Esophagus muscularis mucosa (tissue), 4 donors: ENCODE data around the gene KCNQ1. TPM values are rescaled to one million over a fixed set of nuclear protein-coding genes. Genes with fewer than 3 reads are reported as not detected.

Source experiments
- DNase-seq: peaks from one replicate; pipeline ENCODE4 v3.0.0-alpha.2; 2017; ENCODE audit errors: extremely low spot score
- H3K27ac ChIP-seq, 4 donors: fragments of 200-600 bp; sonication (generic); replicated peaks in 1 of 4; 1 replicate in 3 of 4; 2 replicates in 1 of 4; pipeline ENCODE4 v1.5.1; 2016 to 2019; ENCODE audit warnings: mild to moderate bottlenecking in 1 of 4
- H3K27me3 ChIP-seq, 4 donors: fragments of 200-600 bp; sonication (generic); one replicate each; pipeline versions ENCODE4 v1.5.1 to v1.6.0; 2016 to 2019
- H3K36me3 ChIP-seq, 4 donors: fragments of 200-600 bp; sonication (generic); one replicate each; pipeline ENCODE4 v1.5.1; 2016 to 2019
- H3K4me1 ChIP-seq, 4 donors: fragments of 200-600 bp; sonication (generic); one replicate each; pipeline ENCODE4 v1.5.1; 2016 to 2019
- H3K4me3 ChIP-seq, 4 donors: fragments of 200-600 bp; sonication (generic); 1 replicate in 2 of 4; 2 replicates in 2 of 4; pipeline ENCODE4 v1.5.1; 2016 to 2019; ENCODE audit warnings: mild to moderate bottlenecking in 4 of 4, moderate library complexity in 1 of 4
- H3K9me3 ChIP-seq, 4 donors: fragments of 200-600 bp; sonication (generic); 1 replicate in 3 of 4; 2 replicates in 1 of 4; pipeline ENCODE4 v1.5.1; 2016 to 2019
- CTCF ChIP-seq, 3 experiments: fragments of 200-600 bp in 2 of 3; fragments of 450-650 bp in 1 of 3; sonication (generic) in 2 of 3; IDR thresholded peaks; one replicate each; pipeline ENCODE4 v1.5.1; 2017 to 2019; ENCODE audit warnings: antibody characterized with exemption in 3 of 3, mild to moderate bottlenecking in 2 of 3, moderate library complexity in 1 of 3
- EP300 ChIP-seq: sonication (generic); formaldehyde crosslinking; IDR thresholded peaks from one replicate; pipeline ENCODE4 v1.6.1; 2017; ENCODE audit warnings: antibody characterized with exemption
- POLR2A ChIP-seq: fragments of 450-650 bp; IDR thresholded peaks from one replicate; pipeline ENCODE4 v1.6.1; 2017; ENCODE audit warnings: antibody characterized with exemption, moderate library complexity, mild to moderate bottlenecking, low read depth
- POLR2AphosphoS5 ChIP-seq, 2 donors: sonication (generic); formaldehyde crosslinking; IDR thresholded peaks; one replicate each; pipeline ENCODE4 v1.6.1; 2017; ENCODE audit warnings: antibody characterized with exemption in 2 of 2
- WGBS: methylation state at CpG from one replicate; pipeline ENCODE4 v1.1.5; 2018; 5-methylcytosine and 5-hydroxymethylcytosine counted together
- intact Hi-C: fragments of 100-400 bp; cut with DNase I; formaldehyde crosslinking; loops from one replicate; pipeline ENCODE4 v1.15.1; 2023
- total RNA-seq, 4 donors: library from RNA; depleted of rRNA; stranded (reverse); fragments of >200 nt; gene quantifications; one replicate each; pipeline versions ENCODE4 v1.1.0 to v1.2.1, GENCODE V29; 2016

The KCNQ1 gene, protein sequence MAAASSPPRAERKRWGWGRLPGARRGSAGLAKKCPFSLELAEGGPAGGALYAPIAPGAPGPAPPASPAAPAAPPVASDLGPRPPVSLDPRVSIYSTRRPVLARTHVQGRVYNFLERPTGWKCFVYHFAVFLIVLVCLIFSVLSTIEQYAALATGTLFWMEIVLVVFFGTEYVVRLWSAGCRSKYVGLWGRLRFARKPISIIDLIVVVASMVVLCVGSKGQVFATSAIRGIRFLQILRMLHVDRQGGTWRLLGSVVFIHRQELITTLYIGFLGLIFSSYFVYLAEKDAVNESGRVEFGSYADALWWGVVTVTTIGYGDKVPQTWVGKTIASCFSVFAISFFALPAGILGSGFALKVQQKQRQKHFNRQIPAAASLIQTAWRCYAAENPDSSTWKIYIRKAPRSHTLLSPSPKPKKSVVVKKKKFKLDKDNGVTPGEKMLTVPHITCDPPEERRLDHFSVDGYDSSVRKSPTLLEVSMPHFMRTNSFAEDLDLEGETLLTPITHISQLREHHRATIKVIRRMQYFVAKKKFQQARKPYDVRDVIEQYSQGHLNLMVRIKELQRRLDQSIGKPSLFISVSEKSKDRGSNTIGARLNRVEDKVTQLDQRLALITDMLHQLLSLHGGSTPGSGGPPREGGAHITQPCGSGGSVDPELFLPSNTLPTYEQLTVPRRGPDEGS
- total RNA-seq: 1 to 10 TPM; 2.1 to 5.9 (median 4.3) TPM

- H3K27me3 ChIP-seq: peaks cover 0 to 93% (median 24%) of the 10 kb centered on the region in 4 donors
Observed at GRCh38 chr11:2444821-2445745, at the start of gene KCNQ1. Gene KCNQ1, plus strand, starts transcription at chr11:2445008. Its CDS starts 91 bp downstream, at chr11:2445099.

GRCh38 chr11:2395211-2395730 lies 49.5 kb upstream of the KCNQ1 start:
- no peaks in the 10 kb centered on the region for H3K27me3 ChIP-seq
- peaks cover 31 to 74% (median 61%) of the 10 kb centered on the region in 4 donors for H3K4me1 ChIP-seq
- no peaks in the 10 kb centered on the region for H3K9me3 ChIP-seq
- no peak for DNase-seq
- peaks cover 31 to 89% (median 82%) of the 10 kb centered on the region in 4 donors for H3K36me3 ChIP-seq
- intact Hi-C loops: no loop called here
- TF ChIP-seq POLR2AphosphoS5 (IDR thresholded peaks at IDR 0.05) (no peak), POLR2A (no peak), CTCF (IDR thresholded peaks at IDR 0.05) (no peak), EP300 (no peak)
- H3K4me3 ChIP-seq: no peak overlapping the region
- WGBS: 84% methylated on average over 11 of the region's 26 CpGs
- peak overlapping the region; percentile 98 to 100 (median 100) for H3K27ac ChIP-seq

More at GRCh38 chr11:2444821-2445745, at the start of gene KCNQ1:
- DNase-seq: no peak
- Histone ChIP-seq H3K27ac (no peak within 1 kb of the TSS), H3K4me3 (peak within 1 kb of the TSS; percentile 39 to 60 (median 43)), H3K36me3 (no peaks in the 10 kb centered on the region), H3K4me1 (peaks cover 25 to 32% (median 30%) of the 10 kb centered on the region in 4 donors), H3K9me3 (peaks cover 0 to 9% (median 0%) of the 10 kb centered on the region in 4 donors)
- no peak for TF ChIP-seq POLR2AphosphoS5 (IDR thresholded peaks at IDR 0.05)
- TF ChIP-seq EP300: no peak
- TF ChIP-seq POLR2A: no peak
- TF ChIP-seq CTCF (IDR thresholded peaks at IDR 0.05): no peak
- intact Hi-C loops: no loop called here
- 16% methylated on average over 16 of the region's 116 CpGs for WGBS

DNA sequence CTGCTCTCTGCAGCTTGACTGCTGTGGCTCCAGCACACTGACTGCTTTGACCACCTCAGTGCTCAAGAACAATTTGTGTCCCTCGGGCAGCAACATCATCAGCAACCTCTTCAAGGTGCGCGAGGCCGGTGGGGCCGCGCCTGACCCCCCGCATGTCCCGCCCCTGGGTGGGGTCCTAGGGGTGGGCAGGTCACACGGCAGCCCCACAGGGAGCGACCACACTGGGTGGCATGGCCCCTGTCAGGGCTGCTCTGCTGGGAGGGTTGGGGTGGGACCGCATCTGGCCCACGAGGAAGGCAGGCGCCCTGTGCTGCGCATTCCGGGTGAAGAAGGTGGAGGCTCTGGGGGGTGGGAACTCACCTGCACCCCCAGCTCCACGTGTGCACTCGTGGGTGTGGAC lies 49.0 kb upstream of the KCNQ1 start:
- DNase-seq: no peak
- H3K4me1 ChIP-seq: peaks cover 25 to 68% (median 55%) of the 10 kb centered on the region in 4 donors
- no peaks in the 10 kb centered on the region for H3K9me3 ChIP-seq
- H3K27me3 ChIP-seq: no peaks in the 10 kb centered on the region
- no peak for TF ChIP-seq CTCF (IDR thresholded peaks at IDR 0.05)
- no peak for TF ChIP-seq POLR2A
- TF ChIP-seq EP300: no peak
- TF ChIP-seq POLR2AphosphoS5 (IDR thresholded peaks at IDR 0.05): no peak
- intact Hi-C loops: no loop called here
- WGBS: 74% methylated on average over 4 of the region's 17 CpGs
- H3K36me3 ChIP-seq: peaks cover 31 to 83% (median 79%) of the 10 kb centered on the region in 4 donors
- H3K27ac ChIP-seq: peak overlapping the region in 2 of 4 donors; percentile 15 to 100
- H3K4me3 ChIP-seq: no peak overlapping the region

DNA sequence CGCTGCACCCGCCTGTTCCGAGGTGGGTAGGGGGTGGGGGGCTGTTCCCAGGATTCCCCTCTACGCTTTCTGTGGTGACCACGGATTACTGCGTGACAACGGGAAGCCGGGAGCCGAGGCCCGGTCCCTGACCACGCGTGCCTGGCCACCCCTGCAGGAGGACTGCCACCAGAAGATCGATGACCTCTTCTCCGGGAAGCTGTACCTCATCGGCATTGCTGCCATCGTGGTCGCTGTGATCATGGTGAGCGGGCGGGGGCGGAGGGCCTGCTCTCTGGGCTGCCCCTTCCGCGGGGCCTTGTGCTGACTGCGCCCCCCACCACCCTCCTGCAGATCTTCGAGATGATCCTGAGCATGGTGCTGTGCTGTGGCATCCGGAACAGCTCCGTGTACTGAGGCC lies 48.3 kb upstream of the KCNQ1 start:
- whole genome bisulfite sequencing: 86% methylated on average over 12 of the region's 26 CpGs
- H3K9me3 ChIP-seq: no peaks in the 10 kb centered on the region
- no peak overlapping the region for H3K4me3 ChIP-seq
- H3K27ac ChIP-seq: peak overlapping the region; percentile 7 to 100 (median 20)
- no peaks in the 10 kb centered on the region for H3K27me3 ChIP-seq
- no peak for DNase-seq
- H3K36me3 ChIP-seq: peaks cover 31 to 77% (median 73%) of the 10 kb centered on the region in 4 donors
- TF ChIP-seq CTCF (IDR thresholded peaks at IDR 0.05): no peak
- TF ChIP-seq EP300: no peak
- no peak for TF ChIP-seq POLR2AphosphoS5 (IDR thresholded peaks at IDR 0.05)
- no peak for TF ChIP-seq POLR2A
- intact Hi-C loops: no loop called here
- peaks cover 23 to 68% (median 54%) of the 10 kb centered on the region in 4 donors for H3K4me1 ChIP-seq
